GM21390 (cell line): ENCODE data around the gene NCOA6.
A peak's percentile ranks its signal among the peaks of the same experiment; 100 is the strongest.
"Not testable (repeated sequence)": the region's sequence is repeated elsewhere in the genome, so short reads cannot be mapped to it uniquely, and the experiment has no call there.

Experiments
- ATAC-seq: cut with Tn5 transposase; IDR thresholded peaks from one replicate; pipeline ENCODE4 v1.9.1; 2021; ENCODE audit not compliant: unreplicated experiment

NCOA6 gene

DNA sequence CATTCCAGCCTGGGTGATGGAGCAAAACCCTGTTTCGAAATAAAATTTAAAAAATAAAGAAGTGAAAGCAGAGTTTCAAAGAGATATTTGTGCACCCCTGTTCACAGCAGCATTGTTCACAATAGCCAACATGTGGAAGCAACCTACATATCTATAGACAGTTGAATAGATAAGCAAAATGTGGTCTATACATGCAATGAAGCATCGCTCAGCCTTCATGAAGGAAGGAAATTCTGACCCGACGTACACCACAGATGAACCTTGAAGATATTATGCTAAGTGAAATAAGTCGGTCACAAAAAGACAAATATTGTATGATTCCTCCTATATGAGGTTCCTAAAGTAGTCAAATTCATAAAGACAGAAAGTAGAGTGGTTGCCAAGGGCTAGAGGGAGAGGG lies 6.5 kb upstream of the NCOA6 start:
- no peak for ATAC-seq

DNA sequence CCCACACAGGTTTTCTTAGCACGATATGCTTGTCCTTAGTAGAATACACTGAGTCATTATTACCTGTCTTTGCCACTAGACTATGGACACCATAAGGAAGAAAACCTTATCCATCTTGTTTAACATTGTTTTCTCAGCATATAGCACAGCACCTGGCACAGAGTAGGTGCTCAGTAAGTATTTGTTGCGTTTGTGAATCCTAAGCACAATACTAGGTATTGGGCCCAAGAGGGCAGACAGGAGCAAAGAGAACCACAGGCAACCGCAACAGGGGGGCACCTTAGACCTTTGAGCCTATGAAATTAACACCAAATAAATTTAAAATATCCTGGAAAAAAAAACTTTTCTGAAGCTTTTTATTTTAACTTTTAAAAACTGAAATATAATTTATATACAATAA lies 3.7 kb upstream of the NCOA6 start:
- no peak for ATAC-seq

DNA sequence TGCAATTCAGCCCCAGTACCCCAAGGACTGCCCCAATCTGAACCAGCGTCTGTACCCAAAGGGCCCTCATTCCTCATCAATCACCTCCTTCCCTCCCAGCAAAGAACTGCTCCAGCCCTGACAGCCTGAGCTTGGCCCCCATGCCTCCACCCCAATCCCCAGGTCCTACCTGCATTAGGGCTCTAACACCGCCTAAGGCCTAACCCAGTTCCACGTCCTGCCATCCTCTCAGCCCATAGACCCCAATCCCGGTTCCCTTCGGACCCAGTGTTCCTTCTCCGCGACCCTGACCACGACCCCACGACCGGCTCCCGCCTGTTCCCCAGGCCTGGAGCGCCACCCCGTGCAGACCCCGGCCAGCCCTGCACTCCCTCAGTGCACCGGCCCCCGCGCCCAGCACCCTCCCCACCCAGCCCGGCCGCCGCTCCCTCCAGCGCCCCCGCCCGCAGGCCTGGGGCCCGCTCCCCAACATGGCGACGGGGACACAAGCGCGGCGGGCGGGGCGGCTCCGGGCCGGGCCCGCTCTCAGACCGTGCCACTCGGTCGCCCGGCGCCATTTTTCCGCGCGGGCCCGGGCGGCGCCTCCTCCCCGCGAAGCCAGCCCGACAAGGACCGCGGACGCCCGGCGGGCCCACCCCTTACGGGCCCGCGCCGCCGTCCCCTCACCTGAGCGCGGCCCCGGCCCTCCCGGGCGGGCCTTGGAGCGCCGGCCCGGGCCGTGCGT lies 483 bp downstream of the NCOA6 start:
- peak; percentile 74 for ATAC-seq

- ATAC-seq = peak; percentile 61
Measured at GRCh38 chr20:34824452-34824805, 1.0 kb downstream of the NCOA6 start.

GRCh38 chr20:34824026-34824425 lies 1.4 kb downstream of the NCOA6 start:
- no peak for ATAC-seq

GRCh38 chr20:34820805-34821578 lies 4.5 kb downstream of the NCOA6 start:
- ATAC-seq = no peak

GRCh38 chr20:34817801-34818200 lies 7.7 kb downstream of the NCOA6 start:
- no peak for ATAC-seq

GRCh38 chr20:34817072-34817471 lies 8.4 kb downstream of the NCOA6 start:
- ATAC-seq = no peak

DNA sequence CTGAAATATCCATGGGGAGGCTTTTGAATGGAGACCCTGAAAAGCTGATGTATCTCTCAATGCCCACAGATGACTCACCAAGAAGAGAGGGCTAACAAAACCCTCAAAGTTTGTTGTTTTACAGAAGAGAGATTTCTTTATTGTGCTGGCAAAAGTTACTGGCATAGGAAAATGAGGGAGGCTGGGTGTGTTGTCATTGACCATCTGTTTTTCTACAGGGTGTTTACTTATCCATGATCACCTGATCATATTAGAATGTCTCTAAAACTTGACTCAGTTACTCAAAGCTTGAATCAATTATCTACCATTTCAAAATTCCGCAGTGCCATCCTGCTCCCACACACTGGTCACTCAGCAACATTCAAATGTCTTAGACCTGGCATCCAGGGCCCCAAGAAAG lies 9.8 kb downstream of the NCOA6 start:
- ATAC-seq = no peak

- ATAC-seq = no peak
Measured at GRCh38 chr20:34808583-34808982, 16.9 kb downstream of the NCOA6 start.

DNA sequence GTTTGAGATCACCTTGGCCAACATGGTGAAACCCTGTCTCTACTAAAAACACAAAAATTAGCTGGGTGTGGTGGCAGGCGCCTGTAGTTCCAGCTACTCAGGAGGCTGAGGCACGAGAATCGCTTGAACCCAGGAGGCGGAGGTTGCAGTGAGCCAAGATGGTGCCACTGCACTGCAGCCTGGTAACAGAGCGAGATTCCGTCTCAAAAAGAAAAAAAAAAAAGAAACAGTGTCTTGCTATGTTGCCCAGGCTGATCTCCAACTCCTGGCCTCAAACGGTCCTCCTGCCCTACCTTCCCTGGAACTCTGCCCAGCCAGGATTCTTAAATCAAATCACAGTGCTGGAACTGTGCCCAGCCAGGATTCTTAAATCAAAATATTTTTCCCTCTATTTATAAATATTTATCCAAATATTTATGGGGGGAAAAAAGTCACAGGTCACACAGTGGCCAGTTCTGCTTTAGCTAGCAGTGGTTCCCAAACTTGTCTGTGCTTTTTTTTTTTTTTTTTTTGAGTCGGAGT lies 17.4 kb downstream of the NCOA6 start:
- ATAC-seq = not testable (repeated sequence)

DNA sequence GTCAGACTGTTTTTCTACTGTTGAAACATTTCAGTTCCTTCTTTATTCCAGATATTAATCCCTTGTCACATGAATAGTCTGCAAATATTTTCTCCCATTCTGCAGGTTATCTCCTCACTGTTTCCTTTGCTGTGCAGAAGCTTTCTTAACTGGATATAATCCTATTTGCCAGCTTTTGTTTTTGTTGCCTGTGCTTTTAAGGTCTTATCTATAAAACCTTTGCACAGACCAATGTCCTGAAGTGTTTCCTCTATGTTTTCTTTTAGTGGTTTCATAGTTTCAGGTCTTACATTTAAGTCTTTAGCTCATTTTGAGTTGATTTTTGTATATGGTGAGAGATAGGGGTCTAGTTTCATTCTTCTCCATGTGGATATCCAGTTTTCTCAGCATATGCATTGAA lies 19.2 kb downstream of the NCOA6 start:
- no peak for ATAC-seq

DNA sequence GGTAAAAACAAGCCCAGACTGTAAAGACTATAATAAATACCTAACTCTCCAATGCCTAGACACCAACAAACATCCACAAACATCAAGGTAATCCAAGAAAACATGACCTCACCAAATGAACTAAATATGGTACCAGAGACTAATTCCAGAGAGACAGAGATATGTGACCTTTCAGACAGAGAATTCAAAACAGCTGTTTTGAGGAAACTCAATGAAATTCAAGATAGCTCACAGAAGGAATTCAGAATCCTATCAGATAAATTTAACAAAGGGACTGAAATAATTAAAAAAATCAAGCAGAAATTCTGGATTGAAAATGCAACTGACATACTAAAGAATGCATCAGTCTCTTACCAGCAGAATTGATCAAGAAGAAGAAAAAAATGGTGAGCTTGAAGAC lies 26.6 kb downstream of the NCOA6 start:
- no peak for ATAC-seq

- no peak for ATAC-seq
Measured at GRCh38 chr20:34798328-34798727, 27.1 kb downstream of the NCOA6 start.

GRCh38 chr20:34797012-34797995 lies 28.1 kb downstream of the NCOA6 start:
- ATAC-seq = no peak

DNA sequence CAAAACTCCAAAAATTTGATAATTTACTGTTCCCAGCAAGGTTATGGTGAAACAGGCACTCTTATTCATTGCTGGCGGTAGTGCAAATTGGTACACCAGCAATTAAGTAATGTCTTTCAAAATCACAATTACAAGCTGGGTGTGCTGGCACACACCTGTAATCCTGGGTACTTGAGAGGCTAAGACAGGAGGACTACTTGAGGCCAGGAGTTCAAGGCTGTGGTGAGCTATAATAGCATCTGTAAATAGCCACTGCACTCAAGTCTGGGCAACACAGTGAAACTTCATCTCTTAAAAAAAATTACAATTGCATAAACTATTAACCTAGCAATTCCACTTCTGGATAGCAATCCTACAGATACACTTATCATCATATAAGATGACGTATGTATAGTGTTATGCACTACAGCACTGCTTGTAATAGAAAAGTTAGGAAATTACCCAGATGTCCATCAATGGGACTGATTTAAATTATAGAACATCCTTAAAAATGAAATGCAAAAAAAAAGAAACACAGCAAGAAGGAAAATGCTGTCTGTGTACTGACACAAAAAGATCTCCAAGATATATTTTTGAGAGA lies 31.4 kb downstream of the NCOA6 start:
- no peak for ATAC-seq

GRCh38 chr20:34792687-34793363 lies 32.6 kb downstream of the NCOA6 start:
- ATAC-seq = no peak

DNA sequence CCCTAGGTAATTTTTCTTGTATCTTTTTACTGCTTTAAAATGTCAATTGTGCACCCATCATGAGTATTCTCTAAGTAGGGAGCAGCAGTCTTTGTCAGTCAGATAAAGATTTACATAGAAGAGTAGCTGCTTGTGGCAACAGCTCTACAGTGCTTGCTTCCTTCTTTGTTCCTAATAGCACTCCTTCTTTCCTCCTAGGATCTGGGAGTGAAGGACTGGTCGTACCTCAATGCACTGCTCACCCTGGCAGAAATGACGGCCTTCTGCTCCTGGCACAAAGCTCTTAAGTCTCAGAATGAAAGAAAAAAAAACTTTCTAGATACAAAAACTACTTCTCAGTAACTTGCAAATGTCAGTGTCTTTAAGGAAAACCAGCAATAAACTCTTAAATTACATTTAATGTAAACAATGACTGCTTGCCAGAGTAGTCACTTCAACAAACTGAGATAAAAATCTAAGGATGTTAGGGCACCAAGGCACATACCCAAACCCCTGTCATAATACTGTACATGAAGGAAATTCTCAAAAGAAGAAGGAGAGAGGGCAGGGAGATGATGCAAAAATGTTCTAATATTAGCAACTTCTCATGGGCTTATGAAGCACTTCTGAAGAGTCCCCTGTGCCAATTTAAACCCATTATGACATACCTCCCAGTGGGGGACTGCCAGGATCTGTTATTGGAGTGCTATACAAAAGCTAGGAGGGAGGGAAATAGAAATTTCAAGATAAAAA lies 34.0 kb downstream of the NCOA6 start:
- ATAC-seq = no peak

GRCh38 chr20:34781220-34781619 lies 44.2 kb downstream of the NCOA6 start:
- no peak for ATAC-seq

DNA sequence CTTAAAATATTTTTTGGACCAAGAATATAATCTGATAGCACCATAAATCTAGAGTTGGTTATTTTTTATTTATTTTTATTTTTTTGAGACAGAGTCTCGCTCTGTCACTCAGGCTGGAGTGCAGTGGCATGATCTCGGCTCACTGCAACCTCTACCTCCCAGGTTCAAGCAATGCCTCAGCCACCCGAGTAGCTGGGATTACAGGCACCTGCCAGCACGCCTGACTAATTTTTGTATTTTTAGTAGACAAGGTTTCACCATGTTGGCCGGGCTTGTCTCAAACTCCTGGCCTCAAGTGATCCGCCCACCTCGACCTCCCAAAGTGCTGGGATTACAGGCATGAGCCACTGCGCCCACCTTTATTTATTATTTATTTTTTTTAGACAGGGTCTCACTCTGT lies 45.2 kb downstream of the NCOA6 start:
- ATAC-seq = not testable (repeated sequence)
